ENCODE measurements around the gene HAO2.
"Not testable (repeated sequence)": the region's sequence is repeated elsewhere in the genome, so short reads cannot be mapped to it uniquely, and the experiment has no call there.

The HAO2 gene

DNA sequence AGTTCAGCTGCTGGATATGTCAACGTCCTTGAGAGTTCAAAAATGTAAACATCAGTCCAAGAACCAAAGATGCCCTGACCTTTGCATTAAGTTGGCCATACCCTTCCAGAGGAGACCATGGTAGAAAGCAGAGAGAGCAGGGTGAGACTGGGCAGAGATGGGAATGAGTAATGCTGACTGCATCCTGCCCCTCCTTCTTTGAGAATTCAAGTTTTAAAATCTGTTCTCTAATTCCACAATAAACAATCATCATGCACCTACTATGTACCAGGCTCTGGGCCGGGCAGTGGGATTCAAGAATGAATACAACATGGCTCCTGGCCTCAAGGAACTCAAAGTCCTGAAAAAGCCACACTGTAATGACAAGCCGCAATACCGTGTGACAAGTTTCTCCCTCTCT is 3.9 kb upstream of the HAO2 start:
- H3K36me3 ChIP-seq (ENCODE audit: control insufficient read depth, insufficient read depth, low read length), result no peaks in the 10 kb centered on the region
- no peaks in the 10 kb centered on the region for H3K27me3 ChIP-seq (ENCODE audit: control insufficient read depth, insufficient read depth, low read length)
- H3K4me3 ChIP-seq (ENCODE audit: low read depth, low read length), result no peak overlapping the region
- H3K9me3 ChIP-seq (ENCODE audit: control insufficient read depth, insufficient read depth, low read depth, low read length), result no peaks in the 10 kb centered on the region
- no peak overlapping the region for H3K27ac ChIP-seq (ENCODE audit: low read depth, low read length)
- H3K4me1 ChIP-seq (ENCODE audit: control insufficient read depth, insufficient read depth, low read length), result peaks cover 8% of the 10 kb centered on the region; the same call in 1 of the 2 replicates
- H3K9ac ChIP-seq (ENCODE audit: low read length), result no peak overlapping the region

DNA sequence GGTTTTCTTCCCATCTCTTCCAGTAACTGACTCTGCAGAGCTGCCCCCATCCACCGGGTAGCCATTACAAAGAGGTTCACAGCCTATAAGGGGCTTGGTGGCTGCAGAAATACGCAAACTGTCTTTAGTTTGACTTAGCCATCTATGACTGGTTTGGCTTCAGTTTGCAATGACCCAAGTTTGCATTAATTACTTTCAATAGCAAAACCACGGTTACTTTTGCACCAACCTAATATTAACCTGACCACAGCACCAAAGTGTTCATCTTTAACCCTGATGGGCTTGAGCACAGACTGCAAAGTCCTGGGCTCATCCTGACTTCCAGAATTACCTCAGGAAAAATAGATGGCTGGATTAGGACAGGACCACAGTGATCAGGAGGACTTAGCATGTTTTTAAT is 2.2 kb upstream of the HAO2 start:
- Histone ChIP-seq H3K27me3 (ENCODE audit: control insufficient read depth, insufficient read depth, low read length) (no peaks in the 10 kb centered on the region), H3K9ac (ENCODE audit: low read length) (no peak overlapping the region), H3K4me3 (ENCODE audit: low read depth, low read length) (no peak overlapping the region), H3K4me1 (ENCODE audit: control insufficient read depth, insufficient read depth, low read length) (peaks cover 8% of the 10 kb centered on the region), H3K36me3 (ENCODE audit: control insufficient read depth, insufficient read depth, low read length) (no peaks in the 10 kb centered on the region), H3K27ac (ENCODE audit: low read depth, low read length) (no peak overlapping the region), H3K9me3 (ENCODE audit: control insufficient read depth, insufficient read depth, low read depth, low read length) (no peaks in the 10 kb centered on the region)

DNA sequence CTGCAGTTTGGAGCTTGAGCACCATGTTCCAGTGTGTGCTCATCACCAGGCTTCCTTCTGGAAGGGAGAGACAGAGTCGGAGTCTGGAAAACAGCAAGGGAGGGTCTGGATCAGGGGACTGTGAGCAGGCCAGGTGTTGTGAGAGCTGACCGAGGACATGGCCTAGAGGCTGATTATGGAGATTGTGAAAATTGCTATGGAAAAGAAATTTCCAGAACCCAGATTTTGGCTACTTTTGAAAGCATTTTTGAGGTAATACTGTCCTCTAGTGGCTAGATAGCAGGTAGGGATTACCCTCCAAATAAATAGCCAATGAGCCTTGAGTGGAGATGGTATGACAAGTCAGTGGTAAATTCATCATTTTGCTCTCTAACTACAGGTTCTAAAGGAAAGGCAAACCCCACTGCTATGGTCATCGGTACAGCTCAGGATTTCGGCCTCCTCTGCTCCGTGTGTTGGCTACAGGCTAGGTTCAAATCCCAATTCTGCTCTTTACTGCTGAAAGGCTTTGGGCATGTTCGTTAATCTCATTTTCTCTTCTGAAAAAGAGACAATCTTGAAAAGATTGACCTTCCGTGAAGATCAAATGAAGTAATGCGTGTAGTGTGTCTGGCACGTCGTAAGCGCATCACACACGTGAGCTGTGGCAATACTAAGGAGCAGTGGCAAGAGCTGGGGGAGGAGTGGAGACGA is 1.0 kb upstream of the HAO2 start:
- Histone ChIP-seq H3K27ac (ENCODE audit: low read depth, low read length) (no peak overlapping the region), H3K9ac (ENCODE audit: low read length) (no peak overlapping the region), H3K4me1 (ENCODE audit: control insufficient read depth, insufficient read depth, low read length) (peaks cover 12% of the 10 kb centered on the region), H3K36me3 (ENCODE audit: control insufficient read depth, insufficient read depth, low read length) (no peaks in the 10 kb centered on the region), H3K27me3 (ENCODE audit: control insufficient read depth, insufficient read depth, low read length) (no peaks in the 10 kb centered on the region), H3K9me3 (ENCODE audit: control insufficient read depth, insufficient read depth, low read depth, low read length) (no peaks in the 10 kb centered on the region), H3K4me3 (ENCODE audit: low read depth, low read length) (no peak overlapping the region)

DNA sequence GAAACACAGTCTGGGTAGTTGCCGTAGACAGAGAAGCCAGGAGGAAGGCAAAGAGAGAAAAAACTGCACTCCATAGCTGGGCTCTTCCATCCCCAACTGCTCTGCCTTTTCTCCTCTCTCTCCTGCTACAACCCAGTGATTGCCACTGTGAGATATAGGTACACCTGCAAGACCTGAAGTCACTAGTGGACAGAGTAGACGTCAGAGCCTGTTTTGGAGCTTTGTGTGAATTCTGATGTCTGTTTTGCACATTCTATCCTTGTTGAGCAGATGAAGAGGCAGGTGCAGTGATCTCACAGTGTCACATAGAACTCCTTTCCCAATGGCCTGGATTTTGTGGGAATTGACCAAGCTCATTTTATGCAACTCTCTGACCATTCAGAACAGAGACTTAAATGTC is 2.2 kb downstream of the HAO2 start:
- H3K4me1 ChIP-seq (ENCODE audit: control insufficient read depth, insufficient read depth, low read length), result peaks cover 12% of the 10 kb centered on the region
- H3K36me3 ChIP-seq (ENCODE audit: control insufficient read depth, insufficient read depth, low read length), result no peaks in the 10 kb centered on the region
- H3K4me3 ChIP-seq (ENCODE audit: low read depth, low read length), result no peak overlapping the region
- no peaks in the 10 kb centered on the region for H3K27me3 ChIP-seq (ENCODE audit: control insufficient read depth, insufficient read depth, low read length)
- no peak overlapping the region for H3K9ac ChIP-seq (ENCODE audit: low read length)
- no peak overlapping the region for H3K27ac ChIP-seq (ENCODE audit: low read depth, low read length)
- H3K9me3 ChIP-seq (ENCODE audit: control insufficient read depth, insufficient read depth, low read depth, low read length), result no peaks in the 10 kb centered on the region

DNA sequence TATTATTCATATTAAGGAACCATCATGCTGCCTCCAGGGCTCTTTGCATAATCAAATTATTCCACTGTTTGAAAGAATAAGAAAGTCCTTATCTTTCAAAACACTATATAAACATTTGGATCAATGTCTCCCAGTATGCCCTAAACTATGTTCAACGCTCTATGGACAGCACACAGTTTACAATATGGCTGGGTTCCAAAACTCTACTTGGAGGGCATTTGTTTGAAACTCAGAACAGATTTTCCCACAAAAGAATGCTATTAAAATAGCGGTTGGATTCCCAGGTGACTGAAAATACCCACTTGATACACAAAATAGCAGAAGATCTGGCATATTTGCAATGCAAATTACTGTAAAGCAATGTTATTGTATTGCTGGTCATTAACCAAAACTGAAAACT is 3.2 kb downstream of the HAO2 start:
- Histone ChIP-seq H3K36me3 (ENCODE audit: control insufficient read depth, insufficient read depth, low read length) (no peaks in the 10 kb centered on the region), H3K4me1 (ENCODE audit: control insufficient read depth, insufficient read depth, low read length) (peaks cover 12% of the 10 kb centered on the region), H3K27me3 (ENCODE audit: control insufficient read depth, insufficient read depth, low read length) (no peaks in the 10 kb centered on the region), H3K9me3 (ENCODE audit: control insufficient read depth, insufficient read depth, low read depth, low read length) (no peaks in the 10 kb centered on the region), H3K27ac (ENCODE audit: low read depth, low read length) (no peak overlapping the region), H3K4me3 (ENCODE audit: low read depth, low read length) (no peak overlapping the region), H3K9ac (ENCODE audit: low read length) (no peak overlapping the region)

DNA sequence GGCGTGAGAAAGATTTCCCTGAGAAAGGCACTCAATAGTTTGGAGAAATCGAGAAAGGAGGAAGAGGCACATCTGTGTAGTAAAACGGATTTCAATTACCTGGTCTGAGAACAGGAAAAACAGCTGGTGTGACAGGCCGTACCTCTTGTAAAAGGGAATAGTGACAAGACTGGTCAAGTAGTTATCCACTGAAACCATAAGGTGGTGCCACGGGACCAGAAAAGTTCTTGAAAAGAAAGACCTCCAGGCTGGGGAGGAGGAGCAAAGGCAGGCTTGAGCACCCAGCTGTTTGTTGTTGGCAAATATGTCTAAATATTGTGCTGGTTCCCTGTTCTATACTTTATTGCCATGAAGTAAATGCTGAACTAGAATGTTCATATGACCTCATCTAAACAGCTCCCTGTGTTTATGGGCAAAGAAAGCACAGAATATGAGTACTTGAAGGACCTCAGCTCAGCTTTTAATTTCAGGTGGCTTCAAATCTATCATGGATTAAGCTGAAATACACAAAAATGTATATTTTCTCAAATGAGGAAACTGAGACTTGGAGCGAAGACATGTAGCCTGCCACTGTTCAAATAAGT is 4.0 kb downstream of the HAO2 start:
- no peaks in the 10 kb centered on the region for H3K36me3 ChIP-seq (ENCODE audit: control insufficient read depth, insufficient read depth, low read length)
- no peak overlapping the region for H3K27ac ChIP-seq (ENCODE audit: low read depth, low read length)
- no peaks in the 10 kb centered on the region for H3K27me3 ChIP-seq (ENCODE audit: control insufficient read depth, insufficient read depth, low read length)
- H3K9me3 ChIP-seq (ENCODE audit: control insufficient read depth, insufficient read depth, low read depth, low read length), result no peaks in the 10 kb centered on the region
- H3K9ac ChIP-seq (ENCODE audit: low read length), result no peak overlapping the region
- H3K4me1 ChIP-seq (ENCODE audit: control insufficient read depth, insufficient read depth, low read length), result peaks cover 11% of the 10 kb centered on the region
- no peak overlapping the region for H3K4me3 ChIP-seq (ENCODE audit: low read depth, low read length)

DNA sequence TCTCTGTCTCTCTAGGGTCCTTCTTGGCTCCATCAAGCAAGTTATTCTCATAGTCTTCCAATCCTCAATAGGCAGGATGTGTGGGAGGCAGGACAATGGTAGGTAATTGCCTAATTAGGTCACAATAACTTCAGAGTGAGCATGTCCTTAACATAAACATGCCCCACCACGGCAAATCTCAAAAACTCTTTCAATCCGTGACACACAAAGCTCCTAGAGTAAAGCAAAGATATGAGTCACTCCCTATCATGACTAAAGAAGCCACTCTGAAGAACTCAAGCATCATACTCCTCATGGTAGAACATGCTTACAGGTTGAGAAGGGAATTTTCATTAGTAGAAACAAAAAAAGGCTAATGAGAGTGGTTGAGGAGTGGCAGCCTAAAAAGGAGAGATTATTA is 4.9 kb downstream of the HAO2 start:
- H3K27me3 ChIP-seq (ENCODE audit: control insufficient read depth, insufficient read depth, low read length), result no peaks in the 10 kb centered on the region
- H3K9me3 ChIP-seq (ENCODE audit: control insufficient read depth, insufficient read depth, low read depth, low read length), result no peaks in the 10 kb centered on the region
- no peak overlapping the region for H3K9ac ChIP-seq (ENCODE audit: low read length)
- H3K27ac ChIP-seq (ENCODE audit: low read depth, low read length), result no peak overlapping the region
- H3K4me1 ChIP-seq (ENCODE audit: control insufficient read depth, insufficient read depth, low read length), result peaks cover 8% of the 10 kb centered on the region
- no peak overlapping the region for H3K4me3 ChIP-seq (ENCODE audit: low read depth, low read length)
- H3K36me3 ChIP-seq (ENCODE audit: control insufficient read depth, insufficient read depth, low read length), result no peaks in the 10 kb centered on the region

DNA sequence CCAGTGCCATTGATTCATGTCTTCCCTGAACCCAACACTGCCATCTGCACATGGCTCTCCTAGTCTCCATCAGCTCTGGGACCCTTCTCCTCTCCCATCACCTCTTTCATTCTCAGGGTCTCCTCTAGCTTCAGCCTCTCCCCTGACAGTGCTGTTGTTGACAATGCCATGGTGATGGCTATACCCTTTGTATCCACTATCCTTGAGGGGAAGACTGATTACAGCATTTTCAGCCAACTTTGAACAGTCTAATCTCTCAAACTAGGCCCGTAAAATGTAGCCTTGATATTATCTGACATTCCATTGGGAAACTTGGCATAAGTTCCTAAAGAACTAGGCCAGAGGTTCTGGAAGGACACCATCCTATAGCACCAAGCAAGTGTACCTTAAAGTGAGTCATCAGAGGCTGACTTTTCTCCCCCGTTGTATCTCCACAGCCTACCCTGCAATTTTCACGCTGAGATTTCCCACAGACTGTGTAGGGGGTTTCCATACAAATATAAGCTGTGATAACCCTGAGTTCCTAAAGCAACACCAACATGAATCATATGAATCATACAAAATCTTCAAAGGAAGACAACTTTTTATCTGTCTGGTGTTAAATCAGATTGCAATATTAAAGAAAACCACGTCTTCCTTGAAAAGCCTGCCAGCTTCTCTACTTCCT is 5.8 kb downstream of the HAO2 start:
- Histone ChIP-seq H3K9ac (ENCODE audit: low read length) (no peak overlapping the region), H3K27me3 (ENCODE audit: control insufficient read depth, insufficient read depth, low read length) (no peaks in the 10 kb centered on the region), H3K27ac (ENCODE audit: low read depth, low read length) (no peak overlapping the region), H3K9me3 (ENCODE audit: control insufficient read depth, insufficient read depth, low read depth, low read length) (no peaks in the 10 kb centered on the region), H3K4me1 (ENCODE audit: control insufficient read depth, insufficient read depth, low read length) (peaks cover 8% of the 10 kb centered on the region), H3K36me3 (ENCODE audit: control insufficient read depth, insufficient read depth, low read length) (no peaks in the 10 kb centered on the region), H3K4me3 (ENCODE audit: low read depth, low read length) (no peak overlapping the region)

DNA sequence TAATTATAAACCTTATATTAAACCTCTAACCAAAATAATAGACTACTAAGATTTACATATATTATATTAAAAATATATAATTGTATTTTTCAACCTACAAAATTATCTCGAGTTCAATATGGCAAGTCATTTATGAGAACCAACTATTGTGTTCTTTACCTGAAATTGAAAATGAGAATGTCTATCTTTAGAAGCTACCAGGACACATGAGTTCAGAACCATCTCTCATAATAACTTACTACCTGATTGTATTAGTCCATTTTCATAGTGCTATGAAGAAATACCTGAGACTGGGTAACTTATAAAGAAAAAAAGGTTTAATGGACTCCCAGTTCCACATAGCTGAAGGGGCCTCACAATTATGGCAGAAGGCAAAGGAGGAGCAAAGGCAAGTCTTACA is 6.8 kb downstream of the HAO2 start:
- no peaks in the 10 kb centered on the region for H3K27me3 ChIP-seq (ENCODE audit: control insufficient read depth, insufficient read depth, low read length)
- peaks cover 8% of the 10 kb centered on the region for H3K4me1 ChIP-seq (ENCODE audit: control insufficient read depth, insufficient read depth, low read length)
- no peak overlapping the region for H3K4me3 ChIP-seq (ENCODE audit: low read depth, low read length)
- no peak overlapping the region for H3K9ac ChIP-seq (ENCODE audit: low read length)
- H3K9me3 ChIP-seq (ENCODE audit: control insufficient read depth, insufficient read depth, low read depth, low read length), result no peaks in the 10 kb centered on the region
- H3K27ac ChIP-seq (ENCODE audit: low read depth, low read length), result no peak overlapping the region
- H3K36me3 ChIP-seq (ENCODE audit: control insufficient read depth, insufficient read depth, low read length), result no peaks in the 10 kb centered on the region

DNA sequence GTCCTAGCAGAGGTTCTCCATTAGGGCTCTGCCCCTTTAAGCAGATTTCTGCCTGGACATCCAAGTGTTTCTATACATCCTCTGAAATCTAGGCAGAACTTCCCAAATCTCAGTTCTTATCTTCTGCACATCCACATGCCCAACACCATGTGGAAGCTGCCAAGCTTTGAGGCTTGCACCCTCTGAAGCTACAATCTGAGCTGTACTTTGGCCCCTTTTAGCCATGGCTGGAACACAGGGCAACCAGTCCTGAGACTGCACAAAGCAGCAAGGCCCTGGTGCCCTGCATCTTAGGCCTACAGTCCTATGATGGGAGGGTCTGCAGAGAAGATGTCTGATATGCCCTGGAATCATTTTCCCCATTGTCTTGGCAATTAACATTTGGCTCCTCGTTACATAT is 8.0 kb downstream of the HAO2 start:
- Histone ChIP-seq H3K9me3 (ENCODE audit: control insufficient read depth, insufficient read depth, low read depth, low read length) (no peaks in the 10 kb centered on the region), H3K27ac (ENCODE audit: low read depth, low read length) (no peak overlapping the region), H3K4me1 (ENCODE audit: control insufficient read depth, insufficient read depth, low read length) (peaks cover 6% of the 10 kb centered on the region), H3K36me3 (ENCODE audit: control insufficient read depth, insufficient read depth, low read length) (no peaks in the 10 kb centered on the region), H3K4me3 (ENCODE audit: low read depth, low read length) (no peak overlapping the region), H3K9ac (ENCODE audit: low read length) (no peak overlapping the region), H3K27me3 (ENCODE audit: control insufficient read depth, insufficient read depth, low read length) (no peaks in the 10 kb centered on the region)

DNA sequence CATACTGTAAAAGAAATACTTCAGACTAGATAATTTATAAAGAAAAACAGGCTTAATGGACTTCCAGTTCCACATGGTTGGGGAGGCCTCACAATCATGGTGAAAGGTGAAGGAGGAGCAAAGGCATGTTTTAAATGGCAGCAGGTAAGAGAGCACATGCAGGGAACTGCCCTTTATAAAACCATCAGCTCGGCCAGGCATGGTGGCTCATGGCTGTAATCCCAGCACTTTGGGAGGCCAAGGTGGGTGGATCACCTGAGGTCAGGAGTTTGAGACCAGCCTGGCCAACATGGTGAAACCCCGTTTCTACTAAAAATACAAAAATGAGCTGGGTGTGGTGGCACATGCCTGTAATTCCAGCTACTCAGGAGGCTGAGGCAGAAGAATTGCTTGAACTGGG is 9.0 kb downstream of the HAO2 start:
- H3K9ac ChIP-seq (ENCODE audit: low read length); H3K36me3 ChIP-seq (ENCODE audit: control insufficient read depth, insufficient read depth, low read length); H3K27ac ChIP-seq (ENCODE audit: low read depth, low read length); H3K9me3 ChIP-seq (ENCODE audit: control insufficient read depth, insufficient read depth, low read depth, low read length); H3K27me3 ChIP-seq (ENCODE audit: control insufficient read depth, insufficient read depth, low read length); H3K4me3 ChIP-seq (ENCODE audit: low read depth, low read length); H3K4me1 ChIP-seq (ENCODE audit: control insufficient read depth, insufficient read depth, low read length): not testable (repeated sequence)

Measured in HUES6 (cell line).